GM19467 (cell line): ENCODE data around the gene PTPRF.

Experiments
- ATAC-seq: cut with Tn5 transposase; IDR thresholded peaks from one replicate; pipeline ENCODE4 v1.9.1; 2021; ENCODE audit warnings: mild to moderate bottlenecking, moderate library complexity; ENCODE audit not compliant: unreplicated experiment

The PTPRF gene

GRCh38 chr1:43573066-43573800 lies 42.5 kb downstream of the PTPRF start:
- no peak for ATAC-seq

- ATAC-seq = no peak
These were observed 45.8 kb downstream of the PTPRF start for GRCh38 chr1:43576521-43576920.

GRCh38 chr1:43577655-43578542 lies 47.2 kb downstream of the PTPRF start:
- ATAC-seq = no peak

GRCh38 chr1:43580039-43580438 lies 49.4 kb downstream of the PTPRF start:
- no peak for ATAC-seq

GRCh38 chr1:43582162-43582566 lies 51.5 kb downstream of the PTPRF start:
- ATAC-seq = no peak

GRCh38 chr1:43583058-43583457 lies 52.4 kb downstream of the PTPRF start:
- ATAC-seq = no peak

GRCh38 chr1:43584204-43584603 lies 53.5 kb downstream of the PTPRF start:
- ATAC-seq = no peak

GRCh38 chr1:43585557-43585956 lies 54.9 kb downstream of the PTPRF start:
- ATAC-seq = no peak

- no peak for ATAC-seq
These were observed 55.6 kb downstream of the PTPRF start for GRCh38 chr1:43586136-43586731.

GRCh38 chr1:43587001-43587400 lies 56.3 kb downstream of the PTPRF start:
- ATAC-seq = no peak

GRCh38 chr1:43587594-43587993 lies 56.9 kb downstream of the PTPRF start:
- ATAC-seq = no peak

GRCh38 chr1:43588592-43588991 lies 57.9 kb downstream of the PTPRF start:
- no peak for ATAC-seq

GRCh38 chr1:43590388-43590925 lies 59.8 kb downstream of the PTPRF start:
- ATAC-seq = no peak

GRCh38 chr1:43591181-43591580 lies 60.5 kb downstream of the PTPRF start:
- ATAC-seq = no peak

GRCh38 chr1:43592051-43592665 lies 61.5 kb downstream of the PTPRF start:
- ATAC-seq = no peak

- ATAC-seq = no peak
These were observed 62.4 kb downstream of the PTPRF start for GRCh38 chr1:43592974-43593683.

GRCh38 chr1:43596579-43596978 lies 65.9 kb downstream of the PTPRF start:
- no peak for ATAC-seq

GRCh38 chr1:43597028-43597427 lies 66.3 kb downstream of the PTPRF start:
- ATAC-seq = no peak

- ATAC-seq = no peak
These were observed 67.0 kb downstream of the PTPRF start for GRCh38 chr1:43597721-43598120.

GRCh38 chr1:43598622-43599021 lies 67.9 kb downstream of the PTPRF start:
- ATAC-seq = no peak
